Endothelial cell (in vitro differentiated cells): Measurements from ENCODE around the gene PCDHGB4. TPM values are rescaled to one million over a fixed set of nuclear protein-coding genes. Genes with fewer than 3 reads are reported as not detected.
"Not testable (repeated sequence)": the region's sequence is repeated elsewhere in the genome, so short reads cannot be mapped to it uniquely, and the experiment has no call there.

Experiments used
- DNase-seq: peaks from one replicate; pipeline ENCODE4 v3.0.0; 2021; ENCODE audit warnings: low spot score
- H3K27ac Mint-ChIP-seq: one replicate; pipeline ENCODE4 v1.8.0; 2021; ENCODE audit warnings: mixed read lengths, inconsistent platforms; ENCODE audit not compliant: unreplicated experiment
- H3K27me3 Mint-ChIP-seq: one replicate; pipeline ENCODE4 v1.8.0; 2021; ENCODE audit warnings: mild to moderate bottlenecking, moderate library complexity, mixed read lengths, inconsistent platforms; ENCODE audit not compliant: unreplicated experiment
- H3K36me3 Mint-ChIP-seq: one replicate; pipeline ENCODE4 v1.8.0; 2021; ENCODE audit warnings: mild to moderate bottlenecking, low read depth, mixed read lengths, inconsistent platforms; ENCODE audit not compliant: unreplicated experiment
- H3K4me1 Mint-ChIP-seq: one replicate; pipeline ENCODE4 v1.8.0; 2021; ENCODE audit warnings: mild to moderate bottlenecking, mixed read lengths, inconsistent platforms; ENCODE audit not compliant: unreplicated experiment
- H3K4me3 Mint-ChIP-seq: one replicate; pipeline ENCODE4 v1.8.0; 2021; ENCODE audit warnings: mild to moderate bottlenecking, mixed read lengths, inconsistent platforms; ENCODE audit not compliant: unreplicated experiment
- H3K9me3 Mint-ChIP-seq: one replicate; pipeline ENCODE4 v1.8.0; 2021; ENCODE audit warnings: mixed read lengths, inconsistent platforms; ENCODE audit not compliant: unreplicated experiment
- CTCF ChIP-seq: fragments of 200-600 bp; sonication (generic); IDR thresholded peaks from one replicate; pipeline ENCODE4 v1.5.0; 2021; ENCODE audit warnings: antibody characterized with exemption; ENCODE audit not compliant: unreplicated experiment
- long read RNA-seq: library from polyadenylated mRNA; unstranded; transcript quantifications from one replicate; pipeline ENCODE4 v2.0.0, GENCODE V29; 2020; ENCODE audit not compliant: unreplicated experiment
- total RNA-seq: library from RNA; stranded (reverse); fragmentation: NEBNext Ultra II Directional; extraction: Animal tissue kit (Norgen Biotek cat#: 25700); gene quantifications from one replicate; pipeline ENCODE4 v1.2.1, GENCODE V29; 2021; ENCODE audit not compliant: unreplicated experiment

Gene PCDHGB4
- total RNA-seq = 13.2 TPM
- long read RNA-seq, full-length matches to known transcripts = 2 of 2 reads
- long read RNA-seq, partial matches to known transcripts = 0 of 2 reads
- long read RNA-seq, other reads (novel, unspliced or antisense) = 0 of 2 reads

- H3K4me1 Mint-ChIP-seq, H3K27me3 Mint-ChIP-seq: not testable (repeated sequence)
- peak; percentile 13 for TF ChIP-seq CTCF
- Mint-ChIP-seq H3K27ac (peak within 1 kb of the TSS; percentile 48), H3K36me3 (peaks cover 73% of the 10 kb centered on the region), H3K4me3 (peak within 1 kb of the TSS; percentile 81), H3K9me3 (peaks cover 37% of the 10 kb centered on the region)
- DNase-seq = peak; percentile 47
Measured at GRCh38 chr5:141387557-141388311, at the start of gene PCDHGB4. TSS of gene PCDHGB4 (plus strand) at chr5:141387698. CDS start at chr5:141387885, 187 bp downstream.

- H3K27ac Mint-ChIP-seq = no peak within 1 kb of the TSS
- H3K27me3 Mint-ChIP-seq = peaks cover 4% of the 10 kb centered on the region
- DNase-seq = no peak
- peaks cover 22% of the 10 kb centered on the region for H3K36me3 Mint-ChIP-seq
- no peaks in the 10 kb centered on the region for H3K4me1 Mint-ChIP-seq
- peaks cover 30% of the 10 kb centered on the region for H3K9me3 Mint-ChIP-seq
- no peak for TF ChIP-seq CTCF
- no peak within 1 kb of the TSS for H3K4me3 Mint-ChIP-seq
Measured at GRCh38 chr5:141338538-141339306, 48.8 kb upstream of the PCDHGB4 start, which contains the start of gene PCDHGA2. TSS of gene PCDHGA2 (plus strand) at chr5:141338760.

GRCh38 chr5:141340781-141341354 lies 46.6 kb upstream of the PCDHGB4 start:
- Mint-ChIP-seq H3K9me3 (peaks cover 38% of the 10 kb centered on the region), H3K36me3 (peaks cover 35% of the 10 kb centered on the region)
- not testable (repeated sequence) for H3K4me3 Mint-ChIP-seq, DNase-seq, H3K4me1 Mint-ChIP-seq, H3K27ac Mint-ChIP-seq, H3K27me3 Mint-ChIP-seq

GRCh38 chr5:141342773-141343172 lies 44.7 kb upstream of the PCDHGB4 start:
- H3K9me3 Mint-ChIP-seq = peaks cover 48% of the 10 kb centered on the region
- H3K27me3 Mint-ChIP-seq = peaks cover 9% of the 10 kb centered on the region
- no peak for DNase-seq
- no peak overlapping the region for H3K27ac Mint-ChIP-seq
- no peak for TF ChIP-seq CTCF
- H3K36me3 Mint-ChIP-seq = peaks cover 46% of the 10 kb centered on the region
- H3K4me3 Mint-ChIP-seq = no peak overlapping the region
- no peaks in the 10 kb centered on the region for H3K4me1 Mint-ChIP-seq

GRCh38 chr5:141343242-141343952 lies 44.1 kb upstream of the PCDHGB4 start, which contains the start of gene PCDHGA3:
TSS of gene PCDHGA3 (plus strand) at chr5:141343829. CDS start at chr5:141344034, 205 bp downstream.
- peaks cover 46% of the 10 kb centered on the region for H3K36me3 Mint-ChIP-seq

More at GRCh38 chr5:141343242-141343952, 44.1 kb upstream of the PCDHGB4 start, which contains the start of gene PCDHGA3:
- H3K4me3 Mint-ChIP-seq = peak within 1 kb of the TSS; percentile 56
- H3K9me3 Mint-ChIP-seq = peaks cover 42% of the 10 kb centered on the region
- H3K27me3 Mint-ChIP-seq = peaks cover 9% of the 10 kb centered on the region
- H3K4me1 Mint-ChIP-seq = no peaks in the 10 kb centered on the region
- no peak within 1 kb of the TSS for H3K27ac Mint-ChIP-seq
- peak; percentile 23 for TF ChIP-seq CTCF
- no peak for DNase-seq
